HL-60/S4 treated with retinoic acid at 250 ng/mL for 4 days and 3 days (cell line): ENCODE measurements around the gene KCNQ1.

Experiments used
- in situ Hi-C: fragments of 300-500 bp; cut with MboI; formaldehyde crosslinking; loops from 2 replicates; pipeline ENCODE4 v1.7.0; 2022; ENCODE audit warnings: low sequenced_read_pairs

The KCNQ1 gene

GRCh38 chr11:2701230-2701629 lies 256.4 kb downstream of the KCNQ1 start:
- in situ Hi-C loops = no loop called here

GRCh38 chr11:2701898-2702434 lies 257.2 kb downstream of the KCNQ1 start:
- in situ Hi-C loops = no loop called here

- in situ Hi-C loops = no loop called here
Observed at GRCh38 chr11:2702771-2703362, 258.1 kb downstream of the KCNQ1 start.

GRCh38 chr11:2703363-2704141 lies 258.7 kb downstream of the KCNQ1 start:
- in situ Hi-C loops = no loop called here

GRCh38 chr11:2704356-2704755 lies 259.5 kb downstream of the KCNQ1 start:
- in situ Hi-C loops = no loop called here

GRCh38 chr11:2704896-2705606 lies 260.2 kb downstream of the KCNQ1 start:
- in situ Hi-C loops = no loop called here

GRCh38 chr11:2706321-2706720 lies 261.5 kb downstream of the KCNQ1 start:
- in situ Hi-C loops = no loop called here

GRCh38 chr11:2707736-2708135 lies 262.9 kb downstream of the KCNQ1 start:
- in situ Hi-C loops = no loop called here

- in situ Hi-C loops = no loop called here
Observed at GRCh38 chr11:2708151-2708581, 263.4 kb downstream of the KCNQ1 start.

GRCh38 chr11:2708757-2709281 lies 264.0 kb downstream of the KCNQ1 start:
- in situ Hi-C loops = no loop called here

- in situ Hi-C loops = no loop called here
Observed at GRCh38 chr11:2709429-2709828, 264.6 kb downstream of the KCNQ1 start.

- in situ Hi-C loops = no loop called here
Observed at GRCh38 chr11:2711161-2711560, 266.4 kb downstream of the KCNQ1 start.

GRCh38 chr11:2713094-2713493 lies 268.3 kb downstream of the KCNQ1 start:
- in situ Hi-C loops = no loop called here

GRCh38 chr11:2713661-2714462 lies 269.1 kb downstream of the KCNQ1 start:
- in situ Hi-C loops = no loop called here

GRCh38 chr11:2714463-2714800 lies 269.6 kb downstream of the KCNQ1 start:
- in situ Hi-C loops = no loop called here

GRCh38 chr11:2714871-2715270 lies 270.1 kb downstream of the KCNQ1 start:
- in situ Hi-C loops = no loop called here

GRCh38 chr11:2715716-2716350 lies 271.0 kb downstream of the KCNQ1 start:
- in situ Hi-C loops = no loop called here

GRCh38 chr11:2716376-2717095 lies 271.7 kb downstream of the KCNQ1 start:
- in situ Hi-C loops = no loop called here

- in situ Hi-C loops = no loop called here
Observed at GRCh38 chr11:2717561-2718325, 272.9 kb downstream of the KCNQ1 start.
